Activated CD8-positive, alpha-beta memory T cell treated with anti-CD3 and anti-CD28 coated beads, Interleukin-2, amount 50 U/mL, for 48 hours (primary cell): ENCODE results near the gene PAX3.

ENCODE experiments used
- DNase-seq: peaks from one replicate; pipeline ENCODE4 v3.0.0-alpha.2; 2020

PAX3 gene

GRCh38 chr2:222309766-222310165 lies 11.0 kb upstream of the PAX3 start:
- DNase-seq = no peak

- DNase-seq = no peak
Measured at GRCh38 chr2:222309361-222309760, 10.6 kb upstream of the PAX3 start.

GRCh38 chr2:222307978-222308730 lies 9.4 kb upstream of the PAX3 start:
- no peak for DNase-seq

GRCh38 chr2:222307143-222307756 lies 8.5 kb upstream of the PAX3 start:
- DNase-seq = no peak

GRCh38 chr2:222306393-222307142 lies 7.8 kb upstream of the PAX3 start:
- no peak for DNase-seq

GRCh38 chr2:222305516-222306392 lies 7.0 kb upstream of the PAX3 start:
- DNase-seq = no peak

- no peak for DNase-seq
Measured at GRCh38 chr2:222304737-222305515, 6.1 kb upstream of the PAX3 start.

- DNase-seq = no peak
Measured at GRCh38 chr2:222303828-222304736, 5.3 kb upstream of the PAX3 start.

- no peak for DNase-seq
Measured at GRCh38 chr2:222303045-222303827, 4.4 kb upstream of the PAX3 start.

- no peak for DNase-seq
Measured at GRCh38 chr2:222302178-222303018, 3.6 kb upstream of the PAX3 start.

GRCh38 chr2:222301796-222302118 lies 3.0 kb upstream of the PAX3 start:
- DNase-seq = no peak

GRCh38 chr2:222301053-222301795 lies 2.4 kb upstream of the PAX3 start:
- no peak for DNase-seq

GRCh38 chr2:222300726-222301052 lies 1.9 kb upstream of the PAX3 start:
- DNase-seq = no peak

- no peak for DNase-seq
Measured at GRCh38 chr2:222299906-222300725, 1.3 kb upstream of the PAX3 start.

- DNase-seq = no peak
Measured at GRCh38 chr2:222298001-222298310, 842 bp downstream of the PAX3 start.

GRCh38 chr2:222297600-222297935 lies 1.2 kb downstream of the PAX3 start:
- no peak for DNase-seq

- no peak for DNase-seq
Measured at GRCh38 chr2:222296911-222297599, 1.7 kb downstream of the PAX3 start.

- DNase-seq = no peak
Measured at GRCh38 chr2:222296311-222296741, 2.5 kb downstream of the PAX3 start.
